Peyer's patch (tissue), 4 donors: ENCODE measurements around the gene POSTN.

Experiments
- POLR2A ChIP-seq, 2 donors: fragments of 450-650 bp; IDR thresholded peaks; one replicate each; pipeline ENCODE4 v1.5.1; 2017; ENCODE audit warnings: antibody characterized with exemption in 2 of 2, mild to moderate bottlenecking in 2 of 2, moderate library complexity in 2 of 2
- TF ChIP-seq, protein P1 (sequence below), 6 experiments: fragments of 450-650 bp in 4 of 6; fragments of 200-600 bp in 2 of 6; sonication (generic) in 1 of 6; IDR thresholded peaks; one replicate each; pipeline ENCODE4 v1.5.1; 2017 to 2019; ENCODE audit warnings: antibody characterized with exemption in 6 of 6, mild to moderate bottlenecking in 3 of 6, moderate library complexity in 1 of 6

DNA sequence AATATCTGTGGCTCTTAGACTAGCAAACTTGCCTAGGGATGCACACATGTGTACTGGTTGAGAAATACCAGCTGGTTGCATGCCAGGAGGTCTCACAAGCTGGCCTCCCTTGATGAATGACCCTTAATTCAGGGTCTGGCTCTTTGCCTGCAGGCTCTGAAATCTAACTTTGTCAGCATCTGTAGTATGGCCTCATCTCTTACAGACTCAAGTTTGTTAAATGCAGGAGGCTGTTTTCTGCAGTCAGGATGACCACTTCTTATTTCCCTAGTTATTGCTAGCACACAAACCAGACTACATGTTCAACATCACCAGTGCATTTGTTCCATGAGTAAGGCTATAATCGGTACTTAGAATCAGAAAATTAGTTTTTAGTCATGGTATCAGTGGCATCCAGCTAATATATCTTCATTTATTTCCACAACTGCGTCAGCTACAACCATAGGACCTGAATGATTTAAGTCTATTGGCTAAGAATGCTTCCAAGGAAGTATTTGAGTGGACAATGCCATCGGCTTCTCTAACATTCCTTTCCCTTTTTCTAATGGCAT, 23.3 kb upstream of the POSTN start:
- TF ChIP-seq POLR2A (IDR thresholded peaks at IDR 0.05) = no peak
- TF ChIP-seq, protein P1, sequence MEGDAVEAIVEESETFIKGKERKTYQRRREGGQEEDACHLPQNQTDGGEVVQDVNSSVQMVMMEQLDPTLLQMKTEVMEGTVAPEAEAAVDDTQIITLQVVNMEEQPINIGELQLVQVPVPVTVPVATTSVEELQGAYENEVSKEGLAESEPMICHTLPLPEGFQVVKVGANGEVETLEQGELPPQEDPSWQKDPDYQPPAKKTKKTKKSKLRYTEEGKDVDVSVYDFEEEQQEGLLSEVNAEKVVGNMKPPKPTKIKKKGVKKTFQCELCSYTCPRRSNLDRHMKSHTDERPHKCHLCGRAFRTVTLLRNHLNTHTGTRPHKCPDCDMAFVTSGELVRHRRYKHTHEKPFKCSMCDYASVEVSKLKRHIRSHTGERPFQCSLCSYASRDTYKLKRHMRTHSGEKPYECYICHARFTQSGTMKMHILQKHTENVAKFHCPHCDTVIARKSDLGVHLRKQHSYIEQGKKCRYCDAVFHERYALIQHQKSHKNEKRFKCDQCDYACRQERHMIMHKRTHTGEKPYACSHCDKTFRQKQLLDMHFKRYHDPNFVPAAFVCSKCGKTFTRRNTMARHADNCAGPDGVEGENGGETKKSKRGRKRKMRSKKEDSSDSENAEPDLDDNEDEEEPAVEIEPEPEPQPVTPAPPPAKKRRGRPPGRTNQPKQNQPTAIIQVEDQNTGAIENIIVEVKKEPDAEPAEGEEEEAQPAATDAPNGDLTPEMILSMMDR (IDR thresholded peaks at IDR 0.05) = no peak
